ENCODE results near the gene PTBP2.

PTBP2 gene

DNA sequence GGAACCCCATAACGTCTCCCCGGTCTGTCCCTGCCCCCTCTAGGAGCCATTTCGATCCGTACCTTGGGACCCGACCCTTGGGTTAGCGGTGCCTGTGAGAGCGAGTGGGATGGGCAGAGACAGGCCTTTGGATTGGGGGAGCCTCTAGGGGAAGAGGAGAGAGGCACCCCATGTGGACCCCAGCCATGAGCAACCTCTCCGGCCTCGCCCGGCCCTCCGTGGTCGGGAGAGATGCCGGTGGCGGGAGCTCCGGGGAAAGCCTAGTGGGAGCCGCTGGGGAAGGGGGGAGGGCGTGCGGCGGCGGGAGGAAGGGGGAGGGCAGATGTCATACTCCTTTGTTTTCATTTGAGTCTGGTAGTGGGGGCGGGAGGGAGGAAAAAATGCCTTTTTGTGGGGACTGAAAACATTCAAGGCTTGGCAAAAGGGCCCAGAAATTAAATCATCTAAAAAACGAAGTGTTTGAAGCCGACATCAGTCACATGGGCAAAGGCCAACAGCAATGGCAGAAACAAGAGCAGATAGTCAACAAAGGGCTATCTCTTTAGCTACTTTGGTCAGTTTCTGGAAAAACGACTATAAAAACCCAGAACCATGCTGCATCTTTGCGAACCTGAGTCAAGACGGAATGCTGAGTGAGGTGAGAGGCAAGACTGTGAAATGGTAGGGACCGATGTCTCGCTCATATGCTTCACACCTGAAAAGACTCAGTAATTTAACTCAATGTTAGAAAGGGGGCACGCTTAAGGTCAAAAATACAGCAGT is 758 bp downstream of the PTBP2 start:
- DNase-seq, result peak; percentile 73
- H3K27ac ChIP-seq, result peak overlapping the region; percentile 96
- peaks cover 47% of the 10 kb centered on the region for H3K36me3 ChIP-seq
- TF ChIP-seq, protein P1, sequence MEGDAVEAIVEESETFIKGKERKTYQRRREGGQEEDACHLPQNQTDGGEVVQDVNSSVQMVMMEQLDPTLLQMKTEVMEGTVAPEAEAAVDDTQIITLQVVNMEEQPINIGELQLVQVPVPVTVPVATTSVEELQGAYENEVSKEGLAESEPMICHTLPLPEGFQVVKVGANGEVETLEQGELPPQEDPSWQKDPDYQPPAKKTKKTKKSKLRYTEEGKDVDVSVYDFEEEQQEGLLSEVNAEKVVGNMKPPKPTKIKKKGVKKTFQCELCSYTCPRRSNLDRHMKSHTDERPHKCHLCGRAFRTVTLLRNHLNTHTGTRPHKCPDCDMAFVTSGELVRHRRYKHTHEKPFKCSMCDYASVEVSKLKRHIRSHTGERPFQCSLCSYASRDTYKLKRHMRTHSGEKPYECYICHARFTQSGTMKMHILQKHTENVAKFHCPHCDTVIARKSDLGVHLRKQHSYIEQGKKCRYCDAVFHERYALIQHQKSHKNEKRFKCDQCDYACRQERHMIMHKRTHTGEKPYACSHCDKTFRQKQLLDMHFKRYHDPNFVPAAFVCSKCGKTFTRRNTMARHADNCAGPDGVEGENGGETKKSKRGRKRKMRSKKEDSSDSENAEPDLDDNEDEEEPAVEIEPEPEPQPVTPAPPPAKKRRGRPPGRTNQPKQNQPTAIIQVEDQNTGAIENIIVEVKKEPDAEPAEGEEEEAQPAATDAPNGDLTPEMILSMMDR (IDR thresholded peaks at IDR 0.05; ENCODE audit: low read depth, low read length), result no peak
- H3K9me3 ChIP-seq (ENCODE audit: severe bottlenecking), result no peaks in the 10 kb centered on the region
- H3K4me3 ChIP-seq (ENCODE audit: low read depth, low read length), result peak overlapping the region; percentile 97
- no peaks in the 10 kb centered on the region for H3K27me3 ChIP-seq (ENCODE audit: insufficient read depth, low read depth, severe bottlenecking)

DNA sequence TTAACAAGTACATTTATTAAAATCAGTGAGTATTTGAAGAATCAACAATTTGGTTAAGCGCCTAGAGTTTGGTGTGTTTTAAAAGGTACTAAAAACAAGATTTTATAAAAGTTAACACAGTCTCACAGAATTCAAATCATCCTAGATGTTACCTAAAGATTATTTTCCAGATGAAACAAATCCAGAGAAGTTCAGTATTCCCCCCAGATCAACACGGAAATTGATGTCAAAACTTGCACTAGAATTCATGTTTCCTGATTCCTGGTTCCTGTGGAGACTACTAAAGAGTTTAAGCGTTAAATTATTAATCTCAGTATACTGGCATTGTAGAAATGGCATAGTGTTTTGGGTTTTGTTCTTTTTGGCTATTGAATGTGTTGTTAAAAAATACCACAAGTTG is 1.4 kb downstream of the PTBP2 start:
- H3K36me3 ChIP-seq, result peaks cover 51% of the 10 kb centered on the region
- no peaks in the 10 kb centered on the region for H3K27me3 ChIP-seq (ENCODE audit: insufficient read depth, low read depth, severe bottlenecking)
- H3K4me3 ChIP-seq (ENCODE audit: low read depth, low read length), result peak overlapping the region; percentile 97
- TF ChIP-seq, protein P1 (IDR thresholded peaks at IDR 0.05; ENCODE audit: low read depth, low read length), result no peak
- H3K9me3 ChIP-seq (ENCODE audit: severe bottlenecking), result no peaks in the 10 kb centered on the region
- peak overlapping the region; percentile 96 for H3K27ac ChIP-seq
- DNase-seq, result no peak

DNA sequence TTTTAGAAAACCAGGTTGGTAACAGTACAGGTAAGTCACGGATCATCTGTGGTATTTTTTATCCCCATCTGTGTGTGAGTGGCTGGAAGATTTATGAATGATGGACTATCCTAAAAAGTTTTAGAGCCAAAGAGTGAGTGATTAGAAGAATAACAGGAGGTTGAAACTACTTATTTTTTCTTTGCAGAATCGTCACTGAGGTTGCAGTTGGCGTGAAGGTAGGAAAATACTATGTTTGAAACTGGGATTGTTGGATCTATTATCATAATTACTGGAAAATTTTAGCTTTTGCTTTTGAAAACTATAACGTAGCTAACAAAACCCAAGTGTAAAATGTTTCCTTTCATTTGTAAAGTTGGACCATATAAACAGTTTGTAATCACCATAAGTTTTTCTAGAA is 1.8 kb downstream of the PTBP2 start:
- TF ChIP-seq, protein P1 (IDR thresholded peaks at IDR 0.05; ENCODE audit: low read depth, low read length), result no peak
- no peak for DNase-seq
- peak overlapping the region; percentile 97 for H3K4me3 ChIP-seq (ENCODE audit: low read depth, low read length)
- H3K27ac ChIP-seq, result no peak overlapping the region; the same call in 1 of the 2 replicates
- peaks cover 56% of the 10 kb centered on the region for H3K36me3 ChIP-seq
- H3K9me3 ChIP-seq (ENCODE audit: severe bottlenecking), result no peaks in the 10 kb centered on the region
- no peaks in the 10 kb centered on the region for H3K27me3 ChIP-seq (ENCODE audit: insufficient read depth, low read depth, severe bottlenecking)

DNA sequence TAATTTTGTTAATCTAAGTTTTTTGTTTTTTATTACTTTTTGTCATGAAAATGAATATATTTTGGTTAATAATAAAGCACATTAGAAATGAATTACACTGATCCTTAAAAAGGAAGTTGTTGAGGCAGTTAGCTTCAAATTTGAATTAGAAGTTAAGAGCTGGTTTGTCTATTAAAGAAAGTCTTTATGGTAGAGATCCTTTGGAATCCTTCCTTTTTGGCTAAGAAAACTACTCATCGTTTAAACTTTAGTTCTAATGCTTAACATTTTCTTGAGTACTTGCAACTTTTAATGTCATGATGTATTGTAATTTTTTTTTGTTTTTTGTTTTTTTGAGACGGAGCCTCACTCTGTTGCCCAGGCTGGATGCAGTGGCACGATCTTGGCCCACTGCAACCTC is 2.4 kb downstream of the PTBP2 start:
- Histone ChIP-seq H3K4me3 (ENCODE audit: low read depth, low read length) (no peak overlapping the region), H3K27ac (no peak overlapping the region), H3K36me3 (peaks cover 60% of the 10 kb centered on the region), H3K27me3 (ENCODE audit: insufficient read depth, low read depth, severe bottlenecking) (no peaks in the 10 kb centered on the region), H3K9me3 (ENCODE audit: severe bottlenecking) (no peaks in the 10 kb centered on the region)
- no peak for DNase-seq
- TF ChIP-seq, protein P1 (IDR thresholded peaks at IDR 0.05; ENCODE audit: low read depth, low read length), result no peak

DNA sequence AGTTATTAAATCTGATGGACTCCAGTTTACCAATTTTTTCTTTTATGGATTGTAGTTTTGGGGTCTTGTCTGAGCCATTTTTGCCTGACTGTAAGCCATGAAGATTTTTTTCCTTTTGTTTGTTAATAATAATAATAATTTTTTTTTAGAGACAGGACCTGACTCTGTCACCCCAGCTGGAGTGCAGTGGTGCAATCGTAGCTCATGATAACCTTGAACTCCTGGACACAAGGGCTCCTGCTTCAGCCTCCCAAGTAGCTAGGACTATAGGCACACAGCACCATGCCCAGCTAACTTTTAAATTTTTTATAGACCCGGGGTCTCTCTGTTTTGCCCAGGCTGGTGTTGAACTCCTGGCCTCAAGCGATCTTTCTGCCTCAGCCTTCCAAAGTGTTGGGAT is 6.3 kb downstream of the PTBP2 start:
- no peaks in the 10 kb centered on the region for H3K9me3 ChIP-seq (ENCODE audit: severe bottlenecking)
- no peaks in the 10 kb centered on the region for H3K27me3 ChIP-seq (ENCODE audit: insufficient read depth, low read depth, severe bottlenecking)
- no peak overlapping the region for H3K4me3 ChIP-seq (ENCODE audit: low read depth, low read length)
- peaks cover 74% of the 10 kb centered on the region for H3K36me3 ChIP-seq
- TF ChIP-seq, protein P1 (IDR thresholded peaks at IDR 0.05; ENCODE audit: low read depth, low read length), result no peak
- H3K27ac ChIP-seq, result no peak overlapping the region
- DNase-seq, result no peak
